ENCODE data around the gene SURF4.

SURF4 gene

DNA sequence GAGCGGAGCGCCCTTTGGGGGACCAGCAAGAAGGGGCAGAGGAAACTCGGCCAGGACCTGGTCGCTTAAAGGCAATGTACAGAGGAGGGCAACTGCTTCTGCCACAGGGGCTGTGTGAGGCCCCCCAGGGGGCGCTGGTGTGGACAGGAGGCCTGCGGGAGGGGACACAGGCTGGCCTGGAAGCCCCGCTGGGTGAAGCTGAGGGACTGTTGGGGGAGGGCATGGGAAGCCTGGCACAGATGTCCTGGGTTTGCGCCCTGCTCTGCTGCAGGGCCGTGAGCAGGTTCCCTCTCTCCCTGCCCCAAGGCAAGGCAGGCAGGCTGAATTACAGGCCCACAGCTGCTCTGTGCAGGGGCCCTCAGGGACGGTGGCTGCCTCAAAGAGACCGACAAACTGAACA is 33.3 kb downstream of the SURF4 start:
- no peak overlapping the region for H3K4me3 ChIP-seq (ENCODE audit: low read length)
- H3K4me1 ChIP-seq (ENCODE audit: control insufficient read depth, low read length), result peaks cover 39% of the 10 kb centered on the region
- no peaks in the 10 kb centered on the region for H3K27me3 ChIP-seq (ENCODE audit: control insufficient read depth, low read length)
- H3F3A ChIP-seq (ENCODE audit: control insufficient read depth, insufficient read depth), result peaks cover 12% of the 10 kb centered on the region
- no peak overlapping the region for H3K4me2 ChIP-seq (ENCODE audit: low read length)
- peaks cover 29% of the 10 kb centered on the region for H3K79me2 ChIP-seq (ENCODE audit: control insufficient read depth, low read length)
- no peaks in the 10 kb centered on the region for H3K9me2 ChIP-seq (replicated peaks; ENCODE audit: control insufficient read depth, low read length)
- H4K20me1 ChIP-seq (ENCODE audit: control insufficient read depth, insufficient read depth, low read depth, low read length), result no peaks in the 10 kb centered on the region
- H3K27ac ChIP-seq (ENCODE audit: low read depth, low read length), result no peak overlapping the region
- H3K36me3 ChIP-seq (ENCODE audit: control insufficient read depth, low read length), result peaks cover 80% of the 10 kb centered on the region
- no peaks in the 10 kb centered on the region for H3K9me3 ChIP-seq (ENCODE audit: control insufficient read depth, insufficient read depth, low read length)
- TF ChIP-seq CTCF (IDR thresholded peaks at IDR 0.05; ENCODE audit: low read depth, low read length, poor library complexity, severe bottlenecking) (peak; percentile 45), EZH2phosphoT487 (IDR thresholded peaks at IDR 0.05; ENCODE audit: borderline replicate concordance, low read length) (no peak)

- TF ChIP-seq EZH2phosphoT487 (IDR thresholded peaks at IDR 0.05; ENCODE audit: borderline replicate concordance, low read length), result no peak
- TF ChIP-seq CTCF (IDR thresholded peaks at IDR 0.05; ENCODE audit: low read depth, low read length, poor library complexity, severe bottlenecking), result peak; percentile 32
- Histone ChIP-seq H3K27ac (ENCODE audit: low read depth, low read length) (no peak overlapping the region), H3F3A (ENCODE audit: control insufficient read depth, insufficient read depth) (peaks cover 15% of the 10 kb centered on the region), H3K79me2 (ENCODE audit: control insufficient read depth, low read length) (peaks cover 24% of the 10 kb centered on the region), H3K4me1 (ENCODE audit: control insufficient read depth, low read length) (peaks cover 40% of the 10 kb centered on the region), H3K27me3 (ENCODE audit: control insufficient read depth, low read length) (no peaks in the 10 kb centered on the region), H3K9me3 (ENCODE audit: control insufficient read depth, insufficient read depth, low read length) (no peaks in the 10 kb centered on the region), H3K36me3 (ENCODE audit: control insufficient read depth, low read length) (peaks cover 80% of the 10 kb centered on the region), H4K20me1 (ENCODE audit: control insufficient read depth, insufficient read depth, low read depth, low read length) (no peaks in the 10 kb centered on the region), H3K4me2 (ENCODE audit: low read length) (no peak overlapping the region), H3K9me2 (replicated peaks; ENCODE audit: control insufficient read depth, low read length) (no peaks in the 10 kb centered on the region), H3K4me3 (ENCODE audit: low read length) (no peak overlapping the region)
These were observed 33.8 kb downstream of the SURF4 start for GRCh38 chr9:133342069-133342406.

GRCh38 chr9:133341369-133342068 is 34.3 kb downstream of the SURF4 start:
- H3K4me2 ChIP-seq (ENCODE audit: low read length), result 0 out of 2 replicates have a peak overlapping the region, but pooled peaks have one; percentile 58
- H3K9me2 ChIP-seq (replicated peaks; ENCODE audit: control insufficient read depth, low read length), result no peaks in the 10 kb centered on the region
- peaks cover 19% of the 10 kb centered on the region for H3K79me2 ChIP-seq (ENCODE audit: control insufficient read depth, low read length)
- no peaks in the 10 kb centered on the region for H3K27me3 ChIP-seq (ENCODE audit: control insufficient read depth, low read length)
- H3F3A ChIP-seq (ENCODE audit: control insufficient read depth, insufficient read depth), result peaks cover 16% of the 10 kb centered on the region
- no peak overlapping the region for H3K4me3 ChIP-seq (ENCODE audit: low read length)
- H3K36me3 ChIP-seq (ENCODE audit: control insufficient read depth, low read length), result peaks cover 80% of the 10 kb centered on the region
- H3K27ac ChIP-seq (ENCODE audit: low read depth, low read length), result no peak overlapping the region
- H4K20me1 ChIP-seq (ENCODE audit: control insufficient read depth, insufficient read depth, low read depth, low read length), result no peaks in the 10 kb centered on the region
- H3K9me3 ChIP-seq (ENCODE audit: control insufficient read depth, insufficient read depth, low read length), result no peaks in the 10 kb centered on the region
- peaks cover 42% of the 10 kb centered on the region for H3K4me1 ChIP-seq (ENCODE audit: control insufficient read depth, low read length)
- TF ChIP-seq EZH2phosphoT487 (IDR thresholded peaks at IDR 0.05; ENCODE audit: borderline replicate concordance, low read length), result no peak
- no peak for TF ChIP-seq CTCF (IDR thresholded peaks at IDR 0.05; ENCODE audit: low read depth, low read length, poor library complexity, severe bottlenecking)
